DND-41 (cell line): Measurements from ENCODE around the gene TSPYL1.
A peak's percentile ranks its signal among the peaks of the same experiment; 100 is the strongest.

ENCODE experiments used
- ATAC-seq: fragments of 200-7000 bp; cut with Tn5 transposase; 3 replicates; pipeline ENCODE4 v1.9.1; 2021; ENCODE audit warnings: low read depth; ENCODE audit not compliant: insufficient read depth
- DNase-seq: peaks from one replicate; pipeline ENCODE4 v3.0.0-alpha.2; 2020
- H2AFZ ChIP-seq: 2 replicates; pipeline ENCODE4 v1.6.0; 2012; ENCODE audit warnings: low read depth, low read length
- H3K27ac ChIP-seq: 2 replicates; pipeline ENCODE4 v1.5.1; 2012; ENCODE audit warnings: low read length, inconsistent platforms
- H3K27me3 ChIP-seq: fragments of 200-600 bp; sonication (generic); 2 replicates; pipeline ENCODE4 v1.6.0; 2012; ENCODE audit warnings: low read length, mild to moderate bottlenecking, inconsistent platforms; ENCODE audit not compliant: insufficient read depth, poor library complexity
- H3K36me3 ChIP-seq: 2 replicates; pipeline ENCODE4 v1.5.1; 2012; ENCODE audit warnings: low read length, inconsistent platforms; ENCODE audit not compliant: insufficient read depth
- H3K4me1 ChIP-seq: 2 replicates; pipeline ENCODE4 v1.5.1; 2012; ENCODE audit warnings: mild to moderate bottlenecking, low read length; ENCODE audit not compliant: insufficient read depth
- H3K4me2 ChIP-seq: 2 replicates; pipeline ENCODE4 v1.6.0; 2012; ENCODE audit warnings: mild to moderate bottlenecking, moderate library complexity, low read length, inconsistent platforms; ENCODE audit not compliant: insufficient read depth
- H3K4me3 ChIP-seq, 2 experiments: fragments of 200-600 bp in 1 of 2; shearing (Covaris generic) in 1 of 2; 2 replicates each; pipeline ENCODE4 v1.5.1; 2012 to 2016; ENCODE audit warnings: inconsistent platforms in 2 of 2, low read length in 2 of 2, mild to moderate bottlenecking in 2 of 2, low read depth in 1 of 2, moderate library complexity in 1 of 2
- H3K79me2 ChIP-seq: 2 replicates; pipeline ENCODE4 v1.6.0; 2012; ENCODE audit warnings: low read length, inconsistent platforms; ENCODE audit not compliant: insufficient read depth
- H3K9ac ChIP-seq: 2 replicates; pipeline ENCODE4 v1.6.0; 2012; ENCODE audit warnings: low read depth, mild to moderate bottlenecking, inconsistent platforms, low read length, moderate library complexity
- H3K9me3 ChIP-seq: 2 replicates; pipeline ENCODE4 v1.5.1; 2012; ENCODE audit warnings: low read length, moderate library complexity, mild to moderate bottlenecking, inconsistent platforms; ENCODE audit not compliant: insufficient read depth, severe bottlenecking
- H4K20me1 ChIP-seq: 2 replicates; pipeline ENCODE4 v1.6.0; 2012; ENCODE audit warnings: low read length; ENCODE audit not compliant: insufficient read depth
- CTCF ChIP-seq: IDR thresholded peaks from 2 replicates; pipeline ENCODE4 v1.5.1; 2012; ENCODE audit warnings: borderline replicate concordance, low read length, moderate library complexity, mild to moderate bottlenecking; ENCODE audit not compliant: poor library complexity, severe bottlenecking; ENCODE audit errors: extremely low read depth
- EZH2 ChIP-seq: IDR thresholded peaks from 3 replicates; pipeline ENCODE4 v1.6.1; 2012; ENCODE audit warnings: borderline replicate concordance, low read depth, mild to moderate bottlenecking, moderate library complexity, low read length, inconsistent platforms; ENCODE audit not compliant: severe bottlenecking

Gene TSPYL1

GRCh38 chr6:116271149-116271708, 8.5 kb downstream of the TSPYL1 start:
- ATAC-seq = no peak
- peaks cover 48% of the 10 kb centered on the region for H3K36me3 ChIP-seq
- no peak overlapping the region for H3K9ac ChIP-seq
- TF ChIP-seq CTCF (no peak), EZH2 (no peak)
- H3K4me2 ChIP-seq = no peak overlapping the region
- H4K20me1 ChIP-seq = peaks cover 10% of the 10 kb centered on the region; the same call in 1 of the 2 replicates
- H3K27ac ChIP-seq = no peak overlapping the region
- H3K4me3 ChIP-seq = no peak overlapping the region
- no peak for DNase-seq
- H3K79me2 ChIP-seq = peaks cover 23% of the 10 kb centered on the region
- no peak overlapping the region for H2AFZ ChIP-seq
- H3K27me3 ChIP-seq = no peaks in the 10 kb centered on the region
- H3K9me3 ChIP-seq = no peaks in the 10 kb centered on the region
- H3K4me1 ChIP-seq = peaks cover 17% of the 10 kb centered on the region

GRCh38 chr6:116268589-116269293, 11.0 kb downstream of the TSPYL1 start:
- peaks cover 10% of the 10 kb centered on the region for H3K79me2 ChIP-seq
- DNase-seq = no peak
- no peaks in the 10 kb centered on the region for H3K27me3 ChIP-seq
- no peaks in the 10 kb centered on the region; the same call in 1 of the 2 replicates for H3K4me1 ChIP-seq
- peak; percentile 88 for ATAC-seq
- H3K4me3 ChIP-seq = no peak overlapping the region
- H2AFZ ChIP-seq = no peak overlapping the region
- peaks cover 3% of the 10 kb centered on the region; the same call in 1 of the 2 replicates for H4K20me1 ChIP-seq
- H3K9ac ChIP-seq = no peak overlapping the region
- no peak overlapping the region for H3K27ac ChIP-seq
- peaks cover 34% of the 10 kb centered on the region for H3K36me3 ChIP-seq
- no peak for TF ChIP-seq EZH2
- peak; percentile 83 for TF ChIP-seq CTCF
- no peak overlapping the region for H3K4me2 ChIP-seq
- H3K9me3 ChIP-seq = no peaks in the 10 kb centered on the region

- ATAC-seq = no peak
- no peak overlapping the region for H3K4me2 ChIP-seq
Observed at GRCh38 chr6:116267836-116268588, 11.7 kb downstream of the TSPYL1 start.

More at GRCh38 chr6:116267836-116268588, 11.7 kb downstream of the TSPYL1 start:
- no peak overlapping the region for H3K9ac ChIP-seq
- TF ChIP-seq EZH2 (no peak), CTCF (no peak)
- H3K36me3 ChIP-seq = peaks cover 27% of the 10 kb centered on the region
- peaks cover 7% of the 10 kb centered on the region for H3K79me2 ChIP-seq
- no peak for DNase-seq
- H3K9me3 ChIP-seq = no peaks in the 10 kb centered on the region
- H3K27ac ChIP-seq = no peak overlapping the region
- H4K20me1 ChIP-seq = 0 out of 2 replicates have a peak, but pooled peaks cover 3% of the 10 kb centered on the region
- no peaks in the 10 kb centered on the region for H3K27me3 ChIP-seq
- no peaks in the 10 kb centered on the region; the same call in 1 of the 2 replicates for H3K4me1 ChIP-seq
- H3K4me3 ChIP-seq = no peak overlapping the region
- no peak overlapping the region for H2AFZ ChIP-seq
